NCI-H460 (cell line): ENCODE results near the gene GSS. TPM values are rescaled to one million over a fixed set of nuclear protein-coding genes. Genes with fewer than 3 reads are reported as not detected.

Experiments used
- DNase-seq: peaks from one replicate; pipeline ENCODE4 v3.0.0-alpha.2; 2016; ENCODE audit warnings: low read depth; ENCODE audit errors: extremely low read depth
- polyA plus RNA-seq: library from polyadenylated mRNA; depleted of rRNA; stranded (reverse); fragments of >200 nt; gene quantifications from 2 replicates; pipeline ENCODE4 v1.2.3, GENCODE V29; 2014; cell fraction: nucleus; rRNA removed
- total RNA-seq: library from RNA; depleted of rRNA; stranded (reverse); fragments of >200 nt; shearing (Covaris generic); gene quantifications from 2 replicates; pipeline ENCODE4 v1.2.3, GENCODE V29; 2014; rRNA removed

GSS gene
- 97.8 and 100.0 TPM in 2 replicates for total RNA-seq
- polyA plus RNA-seq, result 330 and 345 TPM in 2 replicates

- peak; percentile 96 for DNase-seq
Observed at GRCh38 chr20:34955231-34956040, at the start of gene GSS, which contains the start of gene MYH7B. GSS (minus strand) TSS chr20:34955806; CDS start chr20:34951852, 3,954 bp downstream. MYH7B (plus strand) TSS chr20:34955868; CDS start chr20:34978006, 22,138 bp downstream.

DNA sequence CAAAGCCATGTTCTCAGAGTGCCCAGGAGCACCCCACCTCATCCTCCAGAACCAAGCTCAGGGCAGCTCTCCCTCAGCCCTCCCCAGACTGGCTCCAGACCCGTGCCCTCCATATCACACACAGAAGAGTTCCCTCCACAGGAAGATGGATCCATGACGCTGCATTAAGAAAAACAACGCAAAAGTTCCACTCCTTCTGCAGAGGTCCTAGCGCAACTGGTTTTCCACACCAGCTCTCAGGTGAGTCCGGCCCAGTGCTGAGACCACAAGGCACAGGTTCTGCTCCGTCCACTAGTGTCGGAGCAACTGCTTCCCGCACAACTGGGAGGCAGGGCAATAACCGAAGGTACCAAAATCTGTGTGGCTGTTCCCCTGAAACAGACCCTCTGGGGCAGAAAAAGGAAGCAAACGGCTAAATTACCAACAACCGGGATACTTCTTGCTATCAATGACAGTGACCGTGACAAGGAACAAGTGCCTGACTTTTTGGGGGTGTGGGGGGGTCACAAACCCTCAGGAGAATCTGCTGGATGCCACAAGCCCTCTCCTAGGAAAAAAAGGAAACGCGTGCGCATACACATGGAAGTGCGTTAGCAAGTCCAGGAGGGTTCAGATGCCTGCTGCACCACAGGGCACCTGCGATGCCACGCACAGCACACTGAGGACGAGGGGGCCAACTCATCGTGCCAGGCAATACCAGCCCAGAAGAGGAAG lies 49.3 kb upstream of the GSS start:
- DNase-seq, result no peak

DNA sequence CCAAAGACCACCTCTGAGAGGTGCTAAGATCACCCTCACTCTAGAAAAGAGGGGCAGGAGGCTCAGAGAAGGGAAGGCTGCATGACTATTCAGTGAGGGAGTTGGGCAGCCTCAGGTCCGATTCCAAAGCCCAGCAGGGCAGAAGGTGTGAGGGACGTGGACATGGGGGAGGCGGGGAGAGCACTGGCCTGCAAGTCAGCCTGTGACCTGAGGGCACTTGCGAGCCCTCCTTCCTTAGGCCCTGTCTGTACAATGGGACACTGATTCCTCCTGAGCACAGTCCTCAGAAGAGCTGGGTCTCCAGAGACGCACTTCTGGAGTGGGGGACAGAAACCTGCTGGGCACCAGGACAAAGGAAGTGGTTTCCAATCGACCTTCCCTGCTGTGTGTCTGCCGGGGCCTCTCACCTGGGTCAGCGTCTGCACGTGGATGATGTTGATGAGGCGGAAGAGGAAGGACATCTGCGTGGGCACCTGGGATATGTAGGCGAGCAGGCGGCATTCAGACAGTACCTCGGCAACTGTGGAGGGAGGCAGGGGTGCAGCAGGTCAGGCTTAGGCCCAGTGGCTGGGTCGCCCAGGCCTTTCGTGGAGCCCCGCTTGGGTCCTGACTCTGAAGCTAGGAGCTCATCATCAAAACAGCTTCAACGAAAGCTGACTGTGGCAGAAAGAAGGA lies 48.6 kb upstream of the GSS start:
- DNase-seq, result no peak

DNA sequence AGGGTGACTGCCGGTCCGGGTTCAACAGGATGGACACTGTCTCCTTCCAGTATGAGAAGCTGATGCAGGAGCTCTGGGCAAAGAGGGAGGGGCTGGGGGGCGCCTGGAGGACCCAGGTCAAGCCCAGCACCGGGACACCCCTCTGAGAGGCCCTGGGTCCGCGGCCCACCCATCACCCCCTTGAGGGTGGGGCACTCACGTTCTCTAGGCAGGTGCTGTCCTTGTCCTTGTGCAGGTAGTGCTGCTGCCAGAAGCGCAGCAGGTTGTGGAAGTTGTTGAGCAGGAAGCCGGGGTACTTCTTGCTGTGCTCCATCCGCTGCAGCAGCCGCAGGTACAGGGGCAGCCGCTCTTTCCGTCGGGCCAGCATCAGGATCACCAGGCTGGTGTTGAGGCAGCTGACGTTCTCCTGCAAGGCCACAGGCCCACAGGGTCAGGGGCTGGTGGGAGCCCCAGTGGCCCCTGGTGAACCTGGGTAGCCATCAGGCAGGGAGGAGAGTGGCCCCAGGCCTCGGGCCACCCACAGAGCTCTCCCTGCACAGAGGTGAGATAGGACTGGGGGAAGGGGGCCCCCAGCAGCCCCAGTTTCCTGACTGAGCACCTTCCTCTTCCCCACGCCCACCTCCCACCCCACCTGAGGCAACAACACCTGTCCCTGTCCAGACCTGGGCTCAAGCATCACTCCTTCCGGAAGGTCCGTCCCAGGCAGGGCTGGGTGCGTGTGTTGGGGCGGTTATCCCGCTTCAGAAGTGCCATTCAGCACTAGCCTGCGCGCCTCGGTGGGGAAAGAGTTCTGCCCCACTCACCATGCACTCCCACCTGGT lies 47.8 kb upstream of the GSS start:
- no peak for DNase-seq

DNA sequence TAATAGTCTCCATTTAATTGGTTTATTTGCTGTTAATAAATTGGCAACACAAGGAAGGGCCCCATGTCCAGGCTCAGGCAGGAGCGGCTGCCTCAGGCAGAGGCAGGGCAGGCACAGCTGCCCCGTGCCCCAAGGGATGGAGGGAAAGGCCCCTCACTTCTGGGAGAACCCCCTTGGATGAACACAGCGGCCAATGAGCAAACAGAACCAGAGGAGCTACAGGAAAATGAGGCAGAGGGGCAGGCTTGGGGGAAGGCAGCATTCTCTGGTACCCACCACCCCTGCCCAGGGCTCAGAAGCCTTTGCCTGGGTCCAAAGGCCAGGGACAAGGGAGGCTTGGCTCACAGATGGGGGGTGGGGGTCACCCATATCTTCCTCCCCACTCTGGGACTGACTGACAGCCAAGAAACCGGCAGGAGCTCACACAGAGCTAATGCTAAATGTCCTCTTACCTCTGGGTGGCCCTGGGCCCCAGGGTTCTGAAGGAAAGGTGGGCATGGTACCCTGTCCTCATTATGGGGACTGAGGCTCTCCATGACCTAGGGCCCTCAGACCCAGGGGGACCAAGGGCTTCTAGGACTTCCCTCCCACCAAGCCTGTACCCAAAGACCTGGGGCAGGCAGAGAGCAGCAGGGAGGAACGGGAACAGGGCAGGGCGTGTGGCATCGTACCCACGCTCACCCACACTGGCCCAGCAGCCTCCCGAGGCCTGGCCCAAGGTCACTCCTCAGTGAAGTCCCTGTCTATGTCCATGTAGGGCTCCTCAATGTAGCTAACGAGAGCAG lies 47.0 kb upstream of the GSS start:
- DNase-seq, result no peak

DNA sequence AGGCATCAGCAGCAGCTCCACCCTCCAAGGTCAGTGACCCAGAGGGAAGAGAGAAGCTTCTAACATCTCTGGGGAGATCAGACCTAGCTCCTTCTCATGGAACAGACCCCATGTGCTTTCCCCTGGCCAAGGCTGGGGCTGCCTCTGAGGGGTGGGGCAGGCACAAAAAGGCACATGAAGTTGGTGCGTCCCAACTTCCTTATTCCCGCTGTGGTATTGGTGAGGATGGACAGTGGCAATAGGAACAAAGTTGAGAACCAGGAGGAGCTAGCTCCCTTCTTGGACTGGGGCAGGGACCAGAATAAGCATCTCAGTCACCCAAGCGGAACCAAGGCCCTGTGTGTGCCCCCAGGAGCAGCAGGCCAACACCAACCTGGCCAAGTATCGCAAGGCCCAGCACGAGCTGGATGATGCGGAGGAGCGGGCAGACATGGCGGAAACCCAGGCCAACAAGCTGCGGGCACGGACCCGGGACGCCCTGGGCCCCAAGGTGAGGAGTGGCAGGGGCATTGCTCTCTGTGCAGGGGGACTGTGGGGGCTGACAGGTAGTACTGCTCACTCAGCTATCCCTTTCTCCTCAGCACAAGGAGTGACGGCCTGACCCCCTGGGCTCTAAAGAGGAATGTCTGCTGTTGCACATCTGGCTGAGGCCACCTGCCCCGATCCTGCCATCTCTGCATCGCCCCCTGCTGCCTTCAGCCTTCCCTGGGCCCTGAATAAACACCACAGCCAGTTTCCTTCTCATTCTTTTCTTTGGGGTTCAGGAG lies 46.2 kb upstream of the GSS start:
- no peak for DNase-seq

GRCh38 chr20:35000922-35001595 lies 45.5 kb upstream of the GSS start:
- DNase-seq, result no peak

DNA sequence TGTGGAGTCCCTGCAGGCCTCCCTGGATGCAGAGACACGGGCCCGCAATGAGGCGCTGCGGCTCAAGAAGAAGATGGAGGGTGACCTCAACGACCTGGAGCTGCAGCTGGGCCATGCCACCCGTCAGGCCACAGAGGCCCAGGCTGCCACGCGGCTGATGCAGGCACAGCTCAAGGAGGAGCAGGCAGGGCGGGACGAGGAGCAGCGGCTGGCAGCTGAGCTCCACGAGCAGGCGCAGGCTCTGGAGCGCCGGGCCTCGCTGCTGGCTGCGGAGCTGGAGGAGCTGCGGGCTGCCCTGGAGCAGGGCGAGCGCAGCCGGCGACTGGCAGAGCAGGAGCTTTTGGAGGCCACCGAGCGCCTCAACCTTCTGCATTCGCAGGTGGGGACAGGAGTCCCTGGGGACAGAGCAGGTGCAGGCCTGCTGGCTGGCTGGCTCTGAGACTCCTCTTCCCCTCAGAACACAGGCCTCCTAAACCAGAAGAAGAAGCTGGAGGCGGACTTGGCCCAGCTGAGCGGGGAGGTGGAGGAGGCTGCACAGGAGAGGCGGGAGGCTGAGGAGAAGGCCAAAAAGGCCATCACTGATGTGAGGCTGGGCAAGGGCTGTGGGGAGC lies 44.8 kb upstream of the GSS start:
- no peak for DNase-seq

GRCh38 chr20:34999782-35000181 lies 44.2 kb upstream of the GSS start:
- no peak for DNase-seq

DNA sequence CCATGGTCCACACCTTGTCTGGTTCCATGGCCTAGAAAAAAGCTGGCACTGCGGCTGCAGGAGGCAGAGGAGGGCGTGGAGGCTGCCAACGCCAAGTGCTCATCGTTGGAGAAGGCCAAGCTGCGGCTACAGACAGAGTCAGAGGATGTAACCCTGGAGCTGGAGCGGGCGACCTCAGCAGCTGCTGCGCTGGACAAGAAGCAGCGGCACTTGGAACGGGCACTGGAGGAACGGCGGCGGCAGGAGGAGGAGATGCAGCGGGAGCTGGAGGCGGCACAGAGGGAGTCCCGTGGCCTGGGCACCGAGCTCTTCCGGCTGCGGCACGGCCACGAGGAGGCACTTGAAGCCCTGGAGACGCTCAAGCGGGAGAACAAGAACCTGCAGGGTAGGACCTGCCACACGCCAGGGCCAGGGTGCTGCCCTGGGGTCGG lies 43.4 kb upstream of the GSS start:
- no peak for DNase-seq

GRCh38 chr20:34998331-34998950 lies 42.8 kb upstream of the GSS start:
- no peak for DNase-seq

- DNase-seq, result no peak
Observed at GRCh38 chr20:34997774-34998173, 42.2 kb upstream of the GSS start.

GRCh38 chr20:34997131-34997561 lies 41.5 kb upstream of the GSS start:
- no peak for DNase-seq

- no peak for DNase-seq
Observed at GRCh38 chr20:34996243-34997028, 40.8 kb upstream of the GSS start.

- DNase-seq, result no peak
Observed at GRCh38 chr20:34995696-34996095, 40.1 kb upstream of the GSS start.

- no peak for DNase-seq
Observed at GRCh38 chr20:34995192-34995591, 39.6 kb upstream of the GSS start.
